ENCODE results near the gene UEVLD. TPM values are rescaled to one million over a fixed set of nuclear protein-coding genes. Genes with fewer than 3 reads are reported as not detected.

UEVLD gene
- total RNA-seq, 1 experiment from 2014 or later = 31.6 TPM

DNA sequence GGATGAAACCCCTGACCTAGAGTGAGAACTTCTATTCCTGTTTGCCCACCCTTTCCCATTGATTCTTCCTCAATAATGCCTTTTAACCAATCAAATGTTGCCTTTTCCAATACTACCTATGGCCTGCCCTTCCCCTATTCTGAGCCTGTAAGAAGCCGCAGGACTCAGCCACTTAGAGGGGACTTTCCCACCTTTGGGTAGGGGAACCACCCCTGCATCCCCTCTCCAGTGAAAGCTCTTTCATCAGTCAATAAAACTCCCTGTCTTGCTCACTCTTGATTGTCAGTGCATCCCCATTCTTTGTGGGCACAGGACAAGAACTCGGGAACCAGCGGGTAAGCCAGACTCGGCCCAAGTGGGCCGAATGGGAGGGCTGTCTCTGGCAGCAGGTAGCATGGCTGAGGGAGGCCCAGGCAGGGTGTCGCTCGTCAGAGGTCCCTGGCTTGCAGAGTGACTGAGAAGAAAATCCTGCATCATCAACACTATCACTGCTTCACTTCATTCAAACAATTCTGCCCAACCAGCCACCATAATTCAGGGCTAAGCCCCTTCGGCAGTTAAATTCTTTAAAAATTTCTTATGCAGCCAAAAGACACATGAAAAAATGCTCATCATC lies 102.5 kb downstream of the UEVLD start:
- H3K9me2 ChIP-seq (ENCODE audit: insufficient read depth) = no peaks in the 10 kb centered on the region
- no peak overlapping the region for H2AFZ ChIP-seq
- peaks cover 19% of the 10 kb centered on the region for H3K4me1 ChIP-seq (replicated peaks; ENCODE audit: insufficient read depth)
- peaks cover 43% of the 10 kb centered on the region for H3K36me3 ChIP-seq (ENCODE audit: low read depth)
- H4K20me1 ChIP-seq (ENCODE audit: insufficient read depth) = peaks cover 9% of the 10 kb centered on the region; the same call in 1 of the 2 replicates
- TF ChIP-seq, protein P1, sequence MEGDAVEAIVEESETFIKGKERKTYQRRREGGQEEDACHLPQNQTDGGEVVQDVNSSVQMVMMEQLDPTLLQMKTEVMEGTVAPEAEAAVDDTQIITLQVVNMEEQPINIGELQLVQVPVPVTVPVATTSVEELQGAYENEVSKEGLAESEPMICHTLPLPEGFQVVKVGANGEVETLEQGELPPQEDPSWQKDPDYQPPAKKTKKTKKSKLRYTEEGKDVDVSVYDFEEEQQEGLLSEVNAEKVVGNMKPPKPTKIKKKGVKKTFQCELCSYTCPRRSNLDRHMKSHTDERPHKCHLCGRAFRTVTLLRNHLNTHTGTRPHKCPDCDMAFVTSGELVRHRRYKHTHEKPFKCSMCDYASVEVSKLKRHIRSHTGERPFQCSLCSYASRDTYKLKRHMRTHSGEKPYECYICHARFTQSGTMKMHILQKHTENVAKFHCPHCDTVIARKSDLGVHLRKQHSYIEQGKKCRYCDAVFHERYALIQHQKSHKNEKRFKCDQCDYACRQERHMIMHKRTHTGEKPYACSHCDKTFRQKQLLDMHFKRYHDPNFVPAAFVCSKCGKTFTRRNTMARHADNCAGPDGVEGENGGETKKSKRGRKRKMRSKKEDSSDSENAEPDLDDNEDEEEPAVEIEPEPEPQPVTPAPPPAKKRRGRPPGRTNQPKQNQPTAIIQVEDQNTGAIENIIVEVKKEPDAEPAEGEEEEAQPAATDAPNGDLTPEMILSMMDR (conservative IDR thresholded peaks at IDR 0.05) = no peak
- no peak for TF ChIP-seq EZH2 (IDR thresholded peaks at IDR 0.05; ENCODE audit: low read depth)
- H3F3A ChIP-seq (ENCODE audit: insufficient read depth, low read depth) = peaks cover 16% of the 10 kb centered on the region
- no peak overlapping the region for H3K27ac ChIP-seq
- ChIA-PET POLR2A (ENCODE audit: unreplicated experiment) (no interaction called here), CTCF (no interaction called here)
- no peak overlapping the region for H3K4me2 ChIP-seq
- no TSS peak for BruUV-seq (replicated peaks)
- H3K79me2 ChIP-seq (ENCODE audit: low read depth) = no peaks in the 10 kb centered on the region
- H3K4me3 ChIP-seq = no peak overlapping the region
- H3K9me3 ChIP-seq (ENCODE audit: insufficient read depth, low read depth) = no peaks in the 10 kb centered on the region
- no peaks in the 10 kb centered on the region for H3K27me3 ChIP-seq (ENCODE audit: insufficient read depth, low read depth)
- no peak for DNase-seq
- intact Hi-C loops (cut with micrococcal nuclease; ENCODE audit: unreplicated experiment) = no loop called here

Other genes with a start within 250 kb of the UEVLD start
- 716 and 962 TPM in 2 replicates for gene LDHA, start 194.2 kb downstream of the UEVLD start, total RNA-seq (2021)
- gene LDHC, start 176.4 kb downstream of the UEVLD start, total RNA-seq (2021) = not detected in 2 replicates
- not detected in 2 replicates for gene LDHAL6A, start 132.9 kb downstream of the UEVLD start, total RNA-seq (2021)
- 81.1 and 97.1 TPM in 2 replicates for gene TSG101, start 61.8 kb downstream of the UEVLD start, total RNA-seq (2021)
- 5.8 and 7.9 TPM in 2 replicates for gene MISFA, start 11.1 kb upstream of the UEVLD start, total RNA-seq (2021)
- gene SPTY2D1, start 45.6 kb upstream of the UEVLD start, total RNA-seq (2021) = 22.3 and 23.7 TPM in 2 replicates
- 1.4 and 2.1 TPM in 2 replicates for gene TMEM86A, start 110.0 kb upstream of the UEVLD start, total RNA-seq (2021)
- gene IGSF22, start 137.5 kb upstream of the UEVLD start, total RNA-seq (2021) = 0.33 and 0.63 TPM in 2 replicates
- gene PTPN5, start 203.1 kb upstream of the UEVLD start, total RNA-seq (2021) = not detected in 2 replicates

Measured in PC-9 (cell line).